Hypothalamus (tissue), 51 donors: ENCODE results near the gene REPIN1.

Experiments used
- DNase-seq, 51 donors: peaks; one replicate each; lab custom pipeline; 2025; lab: John Stamatoyannopoulos, UW

REPIN1 gene

GRCh38 chr7:150336746-150337145, 31.9 kb upstream of the REPIN1 start:
- DNase-seq: no peak

- DNase-seq: no peak
Measured at GRCh38 chr7:150337179-150337578, 31.4 kb upstream of the REPIN1 start.

- DNase-seq: no peak
Measured at GRCh38 chr7:150337659-150338081, 31.0 kb upstream of the REPIN1 start.

- DNase-seq: no peak
Measured at GRCh38 chr7:150338166-150338829, 30.3 kb upstream of the REPIN1 start.

- no peak for DNase-seq
Measured at GRCh38 chr7:150339409-150339809, 29.2 kb upstream of the REPIN1 start.

- no peak for DNase-seq
Measured at GRCh38 chr7:150340024-150340749, 28.4 kb upstream of the REPIN1 start.

- no peak for DNase-seq
Measured at GRCh38 chr7:150340875-150341262, 27.8 kb upstream of the REPIN1 start.

- peak in 16 of 51 donors; percentile 12 to 51 (median 30) for DNase-seq
Measured at GRCh38 chr7:150341263-150342120, 27.1 kb upstream of the REPIN1 start, which contains the start of gene RARRES2. Gene RARRES2, minus strand, starts transcription at chr7:150341629. Its CDS starts 1,020 bp downstream, at chr7:150340609.

- no peak for DNase-seq
Measured at GRCh38 chr7:150342121-150342408, 26.6 kb upstream of the REPIN1 start.

GRCh38 chr7:150343225-150343624, 25.4 kb upstream of the REPIN1 start:
- DNase-seq: no peak

- no peak for DNase-seq
Measured at GRCh38 chr7:150344299-150344698, 24.3 kb upstream of the REPIN1 start.

GRCh38 chr7:150345012-150345411, 23.6 kb upstream of the REPIN1 start:
- no peak for DNase-seq

- DNase-seq: no peak
Measured at GRCh38 chr7:150346922-150347321, 21.7 kb upstream of the REPIN1 start.

- no peak for DNase-seq
Measured at GRCh38 chr7:150351587-150352194, 16.9 kb upstream of the REPIN1 start.

GRCh38 chr7:150355666-150356059, 13.0 kb upstream of the REPIN1 start:
- DNase-seq: no peak

GRCh38 chr7:150356265-150356897, 12.2 kb upstream of the REPIN1 start:
- DNase-seq: peak in 1 of 51 donors; percentile 6

GRCh38 chr7:150357270-150357669, 11.4 kb upstream of the REPIN1 start:
- no peak for DNase-seq

- DNase-seq: no peak
Measured at GRCh38 chr7:150357771-150358427, 10.7 kb upstream of the REPIN1 start.

GRCh38 chr7:150358433-150358832, 10.2 kb upstream of the REPIN1 start:
- DNase-seq: no peak
